Activated CD8-positive, alpha-beta memory T cell treated with anti-CD3 and anti-CD28 coated beads, Interleukin-2, amount 50 U/mL, for 4 hours (primary cell): ENCODE measurements around the gene TPSG1.

Source experiments
- DNase-seq: peaks from one replicate; pipeline ENCODE4 v3.0.0-alpha.2; 2020

Gene TPSG1

GRCh38 chr16:1174477-1175357, 50.4 kb downstream of the TPSG1 start:
- DNase-seq = no peak

DNA sequence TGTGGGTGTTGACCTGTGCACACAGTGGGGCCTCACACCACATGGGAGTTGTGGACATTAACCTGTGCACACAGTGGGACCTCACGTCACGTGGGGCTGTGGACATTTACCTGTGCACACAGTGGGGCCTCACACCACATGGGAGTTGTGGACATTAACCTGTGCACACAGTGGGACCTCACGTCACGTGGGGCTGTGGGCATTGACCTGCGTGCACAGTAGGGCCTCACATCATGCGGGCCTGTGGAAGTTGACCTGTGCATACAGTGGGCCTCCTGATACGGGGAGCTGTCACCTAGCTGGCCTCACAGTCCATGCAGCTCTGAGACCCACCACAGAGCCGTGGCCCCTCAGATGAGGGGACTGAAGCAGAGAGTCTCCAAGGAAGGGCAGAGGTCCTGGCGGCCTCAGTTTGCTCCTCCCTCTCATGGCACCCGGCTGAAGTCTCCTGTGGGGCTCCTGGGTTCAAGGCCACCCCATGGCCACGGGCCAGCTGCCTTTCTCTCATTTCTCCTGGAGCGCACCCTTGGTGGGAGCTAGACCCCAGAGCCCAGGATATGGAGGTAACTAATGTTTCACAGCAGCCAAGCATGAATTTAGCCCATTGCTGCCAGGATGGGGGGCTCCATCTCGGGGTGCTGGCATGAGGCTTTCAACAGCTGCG, 51.1 kb downstream of the TPSG1 start:
- DNase-seq = no peak

GRCh38 chr16:1172651-1173050, 52.4 kb downstream of the TPSG1 start:
- no peak for DNase-seq

DNA sequence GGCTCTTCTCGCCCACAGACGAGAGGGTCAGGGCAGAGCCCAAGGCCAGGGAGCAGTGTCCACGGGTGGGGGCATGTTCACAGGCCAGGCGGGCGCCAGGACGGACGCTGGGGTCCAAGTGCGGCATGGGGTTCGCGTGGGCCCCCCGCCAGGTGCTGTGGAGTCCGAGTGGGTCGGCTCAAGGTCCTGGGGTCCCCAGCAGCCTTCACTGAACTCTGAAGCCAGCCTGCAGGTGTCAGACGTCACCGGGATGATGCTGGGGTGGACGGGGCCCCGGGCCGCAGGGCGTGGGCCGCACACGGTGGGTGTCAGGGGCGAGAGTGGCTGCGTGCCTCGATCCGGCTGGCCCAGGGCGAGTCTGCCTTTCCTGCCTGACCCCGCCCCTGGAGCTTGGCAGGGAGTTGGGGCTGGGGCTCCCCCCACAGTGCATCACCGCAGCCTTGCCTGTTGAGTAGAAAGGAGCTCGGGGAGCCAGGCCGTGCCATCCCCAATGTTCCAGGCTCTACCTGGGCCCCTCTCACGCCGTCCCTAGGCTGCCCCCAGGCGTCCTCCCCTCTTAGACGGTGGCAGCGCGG, 53.1 kb downstream of the TPSG1 start:
- no peak for DNase-seq
